ENCODE measurements around the gene SMARCC1.
"Not testable (repeated sequence)": the region's sequence is repeated elsewhere in the genome, so short reads cannot be mapped to it uniquely, and the experiment has no call there.

Gene SMARCC1

DNA sequence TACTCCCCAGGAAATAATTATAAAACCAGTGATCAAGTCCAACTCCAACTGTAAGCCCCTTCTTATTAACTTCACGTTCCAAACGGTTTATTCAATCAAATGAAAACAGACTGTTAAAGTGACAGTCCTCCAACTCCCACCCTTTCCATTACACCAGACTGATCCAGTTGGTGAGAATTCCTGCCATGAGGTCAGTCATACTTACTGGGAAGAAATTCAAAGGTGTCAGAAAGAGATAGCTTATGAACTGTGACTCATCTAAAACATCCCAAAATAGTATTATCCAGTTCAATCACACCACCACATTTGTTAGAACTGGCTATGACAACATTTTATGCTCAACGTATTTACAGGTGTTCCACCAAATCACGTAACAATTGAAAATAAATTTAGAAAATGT, 19.5 kb downstream of the SMARCC1 start:
- FAIRE-seq: no peak

DNA sequence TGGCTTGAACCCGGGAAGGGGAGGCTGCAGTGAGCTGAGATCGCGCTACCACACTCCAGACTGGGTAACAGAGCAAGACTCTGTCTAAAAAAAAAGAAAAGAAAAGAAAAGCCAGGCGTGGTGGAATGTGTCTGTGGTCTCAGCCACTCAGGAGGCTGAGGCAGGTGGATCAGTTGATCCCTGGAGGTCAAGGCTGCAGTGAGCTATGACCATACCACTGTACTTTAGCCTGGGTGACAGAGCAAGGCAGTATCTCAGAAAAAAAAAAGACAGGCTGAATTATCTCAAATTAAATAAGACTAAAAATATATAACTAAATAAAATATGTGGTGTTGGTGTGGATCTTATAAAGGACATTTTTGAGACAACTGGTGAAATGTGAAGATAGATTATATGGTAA, 20.6 kb downstream of the SMARCC1 start:
- FAIRE-seq: no peak

DNA sequence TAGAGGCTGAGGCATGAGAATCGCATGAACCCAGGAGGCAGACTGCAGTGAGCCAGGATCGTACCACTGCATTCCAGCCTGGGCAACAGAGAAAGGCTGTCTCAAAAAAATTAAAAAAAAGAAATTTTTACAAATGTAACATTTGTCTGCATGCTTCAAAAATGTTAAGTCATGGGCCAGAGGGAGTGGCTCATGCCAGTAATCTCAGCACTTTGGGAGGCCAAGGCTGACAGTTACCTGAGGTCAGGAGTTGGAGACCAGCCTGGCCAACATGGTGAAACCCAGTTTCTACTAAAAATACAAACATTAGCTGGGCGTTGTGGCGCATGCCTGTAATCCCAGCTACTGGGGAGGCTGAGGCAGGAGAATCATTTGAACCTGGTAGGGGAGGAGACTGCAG, 21.5 kb downstream of the SMARCC1 start:
- FAIRE-seq: not testable (repeated sequence)

DNA sequence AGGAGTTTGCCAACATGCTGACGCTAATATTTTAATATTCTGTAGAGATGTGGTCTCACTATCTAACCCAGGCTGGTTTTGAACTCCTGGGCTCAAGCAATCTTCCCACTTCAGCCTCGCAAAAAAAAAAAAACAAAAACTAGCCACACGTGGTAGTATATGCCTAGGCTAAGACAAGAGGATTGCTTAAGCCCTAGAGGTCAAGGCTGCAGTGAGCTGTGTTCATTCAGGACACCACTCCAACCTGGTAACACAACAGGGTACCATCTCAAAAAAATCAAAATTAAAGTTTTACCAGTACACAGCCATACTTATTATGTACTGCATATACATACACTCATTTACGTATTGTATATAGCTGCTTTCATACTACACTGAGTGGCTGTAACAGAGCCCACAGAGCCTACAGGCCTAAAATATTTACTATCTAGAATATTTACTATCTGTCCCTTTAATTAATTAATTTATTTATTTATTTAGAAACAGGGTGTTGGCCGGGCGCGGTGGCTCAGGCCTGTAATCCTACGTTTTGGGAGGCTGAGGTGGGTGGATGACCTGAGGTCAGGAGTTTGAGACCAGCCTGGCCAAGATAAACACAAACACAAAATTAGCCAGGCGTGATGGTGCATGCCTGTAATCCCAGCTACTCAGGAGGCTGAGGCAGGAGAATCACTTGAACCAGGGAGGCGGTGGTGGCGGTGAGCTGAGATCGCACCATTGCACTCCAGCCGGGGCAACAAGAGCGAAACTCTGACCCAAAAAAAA, 23.2 kb downstream of the SMARCC1 start:
- FAIRE-seq: no peak

DNA sequence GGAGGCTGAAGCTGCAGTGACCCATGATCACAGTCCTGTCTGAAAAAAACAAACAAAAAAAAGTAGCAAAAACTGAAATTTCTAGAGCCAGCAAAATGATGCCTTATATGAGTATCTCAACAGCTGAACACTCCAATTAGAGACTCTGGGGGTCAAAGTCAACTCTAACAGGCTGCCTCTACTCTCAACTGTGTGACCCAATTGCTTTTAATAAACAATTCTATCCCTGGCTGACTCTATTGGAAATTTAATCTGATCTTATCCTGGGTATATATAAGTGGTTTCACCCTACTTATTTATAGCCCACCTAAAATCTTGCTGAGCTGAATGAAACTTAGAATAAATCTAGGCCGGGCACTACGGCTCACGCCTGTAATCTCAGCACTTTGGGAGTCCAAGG, 29.0 kb downstream of the SMARCC1 start:
- FAIRE-seq: no peak

DNA sequence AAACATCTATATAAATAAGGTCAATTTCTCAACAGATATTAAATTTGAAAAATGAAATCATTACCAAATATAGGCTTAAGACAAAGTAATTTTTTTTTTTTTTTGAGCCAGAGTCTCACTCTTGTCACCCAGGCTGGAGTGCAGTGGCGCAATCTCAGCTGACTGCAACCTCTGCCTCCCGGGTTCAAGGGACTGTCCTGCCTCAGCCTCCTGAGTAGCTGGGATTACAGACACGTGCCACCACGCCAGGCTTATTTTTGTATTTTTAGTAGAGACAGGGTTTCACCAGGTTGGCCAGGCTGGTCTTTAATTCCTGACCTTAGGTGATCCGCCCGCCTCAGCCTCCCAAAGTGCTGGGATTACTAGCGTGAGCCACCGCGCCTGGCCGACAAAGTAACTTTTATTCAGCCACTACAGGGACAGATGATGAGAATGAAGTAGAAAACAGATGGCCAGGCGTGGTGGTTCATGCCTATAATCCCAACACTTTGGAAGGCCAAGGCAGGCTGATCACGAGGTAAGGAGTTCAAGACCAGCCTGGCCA, 30.8 kb downstream of the SMARCC1 start:
- not testable (repeated sequence) for FAIRE-seq

DNA sequence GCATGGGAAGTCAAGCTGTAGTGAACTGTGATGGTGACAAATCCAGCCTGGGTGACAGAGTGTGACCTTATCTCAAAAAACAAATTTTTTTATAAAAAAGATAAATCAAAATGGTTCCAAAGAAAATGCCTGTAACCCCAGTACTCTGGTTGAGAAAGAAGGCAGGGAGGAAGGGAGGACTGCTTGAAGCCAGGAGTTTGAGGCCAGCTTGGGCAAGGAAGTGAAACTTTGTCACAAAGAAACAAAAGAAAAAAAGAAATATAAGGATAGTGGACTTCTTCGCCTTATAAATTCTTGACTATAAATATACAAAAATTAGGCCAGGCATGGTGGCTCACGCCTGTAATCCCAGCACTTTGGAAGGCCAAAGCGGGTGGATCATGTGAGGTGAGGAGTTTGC, 34.1 kb downstream of the SMARCC1 start:
- no peak for FAIRE-seq

DNA sequence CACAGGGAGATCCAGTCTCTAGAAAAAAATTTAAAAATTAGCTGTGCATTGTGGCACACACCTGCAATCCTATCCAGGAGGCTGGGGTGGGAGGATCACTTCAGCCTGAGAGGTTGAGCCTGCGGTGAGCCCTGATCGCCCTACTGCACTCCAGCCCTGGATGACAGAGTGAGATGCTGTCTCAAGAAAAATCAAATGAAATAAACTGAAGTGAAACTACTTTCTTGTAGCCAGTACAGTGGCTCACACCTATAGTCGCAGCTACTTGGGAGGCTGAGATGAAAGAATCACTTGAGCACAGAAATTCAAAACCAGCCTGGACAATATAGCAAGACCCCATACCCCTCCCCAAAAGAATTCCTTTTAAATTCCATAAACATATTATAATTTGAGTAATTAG, 35.4 kb downstream of the SMARCC1 start:
- no peak for FAIRE-seq

DNA sequence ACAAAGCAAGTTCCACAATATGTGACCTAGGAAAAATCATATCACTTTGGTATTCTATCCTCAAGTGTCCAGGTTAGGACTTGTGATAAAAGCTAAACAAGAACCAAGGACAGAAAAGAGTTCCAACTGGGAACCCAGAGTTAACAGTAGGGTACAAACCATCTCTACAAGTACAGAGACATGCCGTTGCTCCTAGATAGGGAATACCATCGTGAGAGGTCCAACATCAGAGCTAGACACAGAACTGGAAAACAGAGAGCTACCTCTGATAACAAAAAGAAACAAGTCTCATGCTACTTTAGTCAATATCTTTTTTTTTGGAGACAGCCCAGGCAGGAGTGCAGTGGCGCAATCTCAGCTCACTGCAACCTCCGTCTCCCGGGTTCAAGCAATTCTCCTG, 37.8 kb downstream of the SMARCC1 start:
- FAIRE-seq: no peak

DNA sequence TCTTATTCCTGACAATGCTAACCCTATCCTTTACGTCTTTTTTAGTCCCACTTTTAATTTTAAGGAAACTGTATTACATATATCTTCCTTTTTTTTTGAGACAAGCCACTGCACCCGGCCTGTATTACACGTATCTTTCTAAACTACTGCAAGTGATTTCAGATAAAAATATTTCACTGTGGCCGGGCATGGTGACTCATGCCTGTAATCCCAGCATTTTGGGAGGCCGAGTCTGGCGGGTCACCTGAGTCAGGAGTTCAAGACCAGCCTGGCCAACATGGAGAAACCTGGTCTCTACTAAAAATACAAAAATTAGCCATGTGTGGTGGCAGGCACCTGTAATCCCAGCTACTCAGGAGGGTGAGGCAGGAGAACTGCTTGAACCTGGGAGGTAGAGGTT, 38.3 kb downstream of the SMARCC1 start:
- FAIRE-seq: not testable (repeated sequence)

DNA sequence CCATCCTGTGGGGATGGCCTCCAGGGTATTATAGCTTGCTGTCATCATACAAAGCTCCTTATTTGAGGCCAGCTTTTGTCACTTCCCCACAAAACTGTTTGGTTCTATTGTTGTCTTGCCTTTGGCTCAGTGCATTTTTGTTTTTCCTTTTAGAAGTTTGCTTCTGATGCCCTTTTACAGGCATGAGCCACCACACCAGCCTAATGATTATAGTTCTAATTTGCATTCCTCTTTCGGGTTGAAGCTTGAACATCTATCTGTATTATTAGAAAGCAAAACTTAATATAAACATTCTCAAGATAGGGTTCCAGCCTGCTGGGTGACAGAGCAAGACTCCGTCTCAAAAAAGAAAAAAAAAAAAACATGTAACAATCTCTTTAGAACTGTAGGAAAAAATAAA, 39.8 kb downstream of the SMARCC1 start:
- no peak for FAIRE-seq

DNA sequence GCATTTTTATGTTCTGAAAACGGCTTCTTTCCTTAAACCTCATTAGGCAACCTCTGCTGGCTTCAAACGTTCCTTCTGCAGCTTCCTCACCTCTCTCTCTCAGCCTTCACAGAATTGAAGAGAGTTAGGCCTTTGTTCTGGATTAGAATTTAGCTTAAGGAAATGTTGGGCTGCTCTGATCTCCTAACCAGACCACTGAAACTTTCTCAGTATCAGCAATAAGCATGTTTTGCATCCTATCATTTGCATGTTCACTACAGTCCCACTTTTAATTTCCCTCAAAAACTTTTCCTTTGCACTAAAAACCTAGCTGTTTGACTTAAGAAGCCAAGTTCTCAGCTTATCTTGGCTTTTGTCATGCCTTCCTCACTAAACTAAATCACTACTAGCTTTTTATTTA, 49.5 kb downstream of the SMARCC1 start:
- no peak for FAIRE-seq

DNA sequence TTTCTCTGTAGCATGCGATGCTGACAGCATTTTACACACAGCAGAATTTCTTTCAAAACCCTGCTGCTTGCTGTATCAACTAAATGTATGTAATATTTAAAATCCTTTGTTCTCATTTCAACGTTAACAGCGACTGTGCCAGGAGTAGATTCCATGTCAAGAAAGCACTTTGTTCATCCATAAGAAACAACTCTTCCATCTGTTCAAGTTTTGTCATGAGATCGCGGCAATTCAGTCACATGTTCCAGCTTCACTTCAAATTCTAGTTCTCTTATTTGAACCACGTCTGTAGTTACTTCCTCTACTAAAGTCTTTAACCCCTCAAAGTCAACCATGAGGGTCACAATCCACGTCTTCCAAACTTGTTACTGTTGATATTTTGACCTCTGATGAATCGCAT, 50.6 kb downstream of the SMARCC1 start:
- FAIRE-seq: no peak

DNA sequence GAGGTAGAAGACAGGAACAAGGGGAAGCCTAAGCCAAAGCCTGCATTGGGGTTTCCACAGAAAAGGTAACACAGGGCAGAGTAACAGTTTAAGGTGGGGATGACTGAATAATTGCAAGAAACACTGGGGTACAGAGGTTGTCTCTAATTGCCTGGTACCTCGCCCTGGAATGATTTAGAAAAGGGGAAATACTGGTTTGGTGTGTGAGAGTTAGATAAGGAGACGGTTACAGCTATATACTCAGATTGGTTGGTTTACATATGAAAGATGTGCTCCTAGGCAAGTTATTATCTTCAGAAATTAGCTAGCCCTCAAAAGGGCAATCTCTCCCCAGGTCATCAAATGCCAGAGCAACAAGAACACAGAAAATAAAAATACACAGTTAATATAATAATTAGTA, 58.8 kb downstream of the SMARCC1 start:
- no peak for FAIRE-seq

DNA sequence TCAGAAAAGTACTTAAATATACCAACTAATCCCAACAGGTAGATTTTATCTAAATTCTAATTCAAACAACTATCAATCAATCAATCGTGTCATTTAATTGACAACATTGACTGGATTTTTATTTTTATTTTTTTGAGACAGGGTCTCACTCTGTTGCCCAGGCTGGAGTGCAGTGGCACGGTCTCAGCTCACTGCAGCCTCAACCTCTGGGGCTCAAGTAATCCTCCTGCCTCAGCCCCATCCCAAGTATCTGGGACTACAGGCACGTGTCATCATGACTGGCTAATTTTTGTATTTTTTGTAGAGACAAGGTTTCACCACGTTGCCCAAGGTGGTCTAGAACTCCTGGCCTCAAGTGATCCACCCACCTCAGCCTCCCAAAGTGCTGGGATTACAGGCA, 64.2 kb downstream of the SMARCC1 start:
- not testable (repeated sequence) for FAIRE-seq

DNA sequence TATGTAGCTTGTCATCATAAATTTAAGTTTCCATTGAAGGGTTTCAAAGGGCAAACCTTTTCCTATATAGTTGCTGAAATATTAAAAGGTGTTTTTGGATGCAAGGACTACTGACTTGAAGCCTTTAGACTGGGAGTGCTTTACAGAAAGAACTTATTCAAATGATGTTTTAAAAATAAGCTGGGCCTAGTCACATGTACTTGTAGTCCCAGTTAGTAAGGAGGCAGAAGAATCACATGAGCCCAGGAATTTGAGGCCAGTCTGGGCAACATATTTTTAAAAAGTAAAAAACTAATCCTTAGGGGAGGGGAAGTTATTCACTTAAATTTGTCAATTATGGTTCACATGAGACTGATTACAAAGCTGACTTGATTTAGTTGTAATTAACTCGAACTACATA, 65.0 kb downstream of the SMARCC1 start:
- no peak for FAIRE-seq

DNA sequence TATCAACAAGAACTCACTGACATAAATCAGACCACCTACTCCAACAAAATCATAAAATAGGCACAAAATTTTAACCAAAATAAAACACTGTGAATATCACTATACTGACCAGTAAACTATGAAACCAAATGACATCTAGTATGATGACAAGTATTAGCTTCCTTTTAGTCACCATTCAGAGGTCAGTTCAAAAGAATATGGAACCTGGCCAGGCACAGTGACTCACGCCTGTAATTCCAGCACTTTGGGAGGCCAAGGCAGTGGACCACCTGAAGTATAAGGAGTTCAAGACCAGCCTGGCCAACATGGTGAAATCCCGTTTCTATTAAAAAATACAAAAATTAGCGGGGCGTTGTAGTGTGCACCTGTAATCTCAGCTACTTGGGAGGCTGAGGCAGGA, 65.8 kb downstream of the SMARCC1 start:
- FAIRE-seq: no peak

DNA sequence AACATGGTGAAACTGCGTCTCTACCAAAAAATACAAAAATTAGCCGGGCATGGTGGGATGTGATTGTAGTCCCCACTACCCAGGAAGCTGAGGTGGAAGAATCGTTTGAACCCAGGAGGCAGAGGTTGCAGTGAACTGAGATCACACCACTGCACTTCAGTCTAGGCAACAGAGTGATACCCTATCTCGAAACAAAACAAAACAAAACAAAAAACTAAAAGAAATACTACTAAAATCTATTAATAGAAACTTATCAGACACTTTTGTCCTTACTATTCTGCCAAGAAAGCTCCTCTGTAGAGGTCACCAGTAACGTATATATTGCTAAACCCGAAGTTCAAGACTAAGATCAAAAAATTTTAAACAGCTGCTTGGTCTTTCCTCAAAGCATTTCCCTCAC, 67.1 kb downstream of the SMARCC1 start:
- FAIRE-seq: no peak

DNA sequence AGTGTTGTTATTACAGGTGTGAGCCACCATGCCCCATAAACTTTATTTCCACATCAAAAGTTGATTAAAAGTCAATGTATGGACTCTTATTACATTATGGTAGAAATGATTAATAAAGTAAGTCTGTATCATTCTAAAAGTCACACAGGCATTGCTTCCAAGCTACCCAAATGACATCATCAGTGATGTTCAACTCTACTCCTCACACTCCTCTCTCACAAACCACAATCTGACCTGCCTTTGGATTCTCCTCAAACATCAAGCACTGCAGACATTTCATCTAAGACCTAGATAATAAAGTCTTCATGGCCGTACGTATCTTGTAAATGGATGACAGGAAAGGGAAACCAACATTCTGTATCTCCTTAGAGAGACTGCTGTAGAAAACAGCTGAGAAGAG, 68.0 kb downstream of the SMARCC1 start:
- no peak for FAIRE-seq

DNA sequence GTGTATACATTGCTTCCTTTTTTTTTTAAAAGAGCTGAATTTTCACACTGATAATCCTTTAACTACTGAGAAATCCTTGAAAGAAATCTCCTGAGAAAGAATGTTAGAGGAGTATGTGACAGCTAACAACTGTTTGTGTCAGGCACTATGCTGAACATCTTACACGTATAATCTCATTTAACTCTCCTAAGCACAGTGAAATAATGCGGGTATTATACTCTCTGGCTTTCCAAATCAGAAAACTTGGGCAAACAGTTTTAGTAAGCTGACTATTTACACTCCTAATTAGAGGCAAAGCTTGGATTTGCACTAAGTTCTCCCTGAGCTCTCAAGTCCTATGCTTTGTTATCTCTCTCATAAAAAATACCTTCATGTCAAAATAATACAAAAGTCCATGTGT, 69.3 kb downstream of the SMARCC1 start:
- no peak for FAIRE-seq

DNA sequence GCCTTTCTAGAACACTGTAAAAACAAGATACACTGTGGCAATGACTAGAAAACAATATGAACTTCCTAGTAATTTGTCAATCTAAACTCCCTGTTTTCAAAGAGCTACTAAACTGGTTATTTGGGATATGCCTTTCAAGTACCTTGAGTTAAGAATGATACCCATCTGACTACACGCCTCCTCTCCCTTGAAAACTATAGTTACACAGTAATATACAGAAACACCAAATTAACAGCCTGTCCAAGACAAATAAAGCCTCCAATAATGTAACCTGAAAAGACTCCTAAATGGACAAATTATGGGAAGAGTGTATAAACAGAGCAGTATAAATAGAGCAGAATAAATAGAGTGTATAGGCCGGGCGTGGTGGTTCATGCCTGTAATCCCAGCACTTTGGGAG, 70.1 kb downstream of the SMARCC1 start:
- FAIRE-seq: no peak

DNA sequence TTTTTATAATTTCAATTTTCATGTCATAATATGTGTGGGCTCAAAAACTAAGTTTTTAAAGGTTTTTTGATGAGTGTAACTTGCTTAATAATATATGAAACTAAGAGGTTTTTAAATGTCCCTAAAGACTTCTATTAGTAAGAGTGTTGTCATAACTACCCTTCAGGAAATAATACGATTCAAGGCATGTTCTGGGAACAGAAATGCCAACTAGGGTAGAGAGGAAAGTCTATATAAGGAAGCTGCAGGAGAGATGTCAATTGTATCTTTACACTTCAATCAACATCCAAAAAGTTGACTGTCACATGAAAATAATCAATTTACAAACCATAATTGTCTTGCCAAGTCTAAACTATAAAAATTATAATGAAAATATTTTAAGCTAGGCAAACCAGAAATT, 76.3 kb downstream of the SMARCC1 start:
- FAIRE-seq: no peak

DNA sequence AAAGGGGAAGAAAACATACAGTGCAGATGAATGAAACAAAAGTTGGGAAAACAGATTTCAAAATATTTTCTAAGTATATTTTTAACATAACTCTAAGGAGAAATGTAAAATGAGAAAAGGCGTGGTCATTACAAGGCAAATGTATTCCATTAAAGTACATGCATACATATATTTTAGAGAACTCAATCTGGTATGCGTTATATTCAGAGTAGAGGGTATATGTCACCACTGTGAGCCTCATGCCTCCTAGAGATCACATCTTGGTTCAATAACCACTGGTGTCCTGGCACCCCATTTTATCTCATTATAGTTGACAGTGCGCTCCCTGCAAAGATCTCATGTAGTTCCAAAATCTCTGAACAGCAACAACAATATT, 77.5 kb downstream of the SMARCC1 start:
- no peak for FAIRE-seq

DNA sequence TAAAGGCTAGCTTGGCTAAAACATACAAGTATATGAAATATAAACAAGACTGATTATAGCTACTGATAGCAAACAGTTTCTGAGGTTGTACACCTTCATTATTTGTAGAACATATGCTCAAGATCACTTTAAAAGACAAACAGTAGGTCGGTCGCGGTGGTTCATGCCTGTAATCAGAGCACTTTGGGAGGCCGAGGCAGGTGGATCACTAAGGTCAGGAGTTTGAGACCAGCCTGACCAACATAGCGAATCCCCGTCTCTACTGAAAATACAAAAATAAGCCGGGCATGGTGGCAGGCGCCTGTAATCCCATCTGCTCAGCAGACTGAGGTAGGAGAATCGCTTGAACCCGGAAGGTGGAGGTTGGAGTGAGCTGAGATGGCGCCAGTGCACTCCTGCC, 80.3 kb downstream of the SMARCC1 start:
- no peak for FAIRE-seq

DNA sequence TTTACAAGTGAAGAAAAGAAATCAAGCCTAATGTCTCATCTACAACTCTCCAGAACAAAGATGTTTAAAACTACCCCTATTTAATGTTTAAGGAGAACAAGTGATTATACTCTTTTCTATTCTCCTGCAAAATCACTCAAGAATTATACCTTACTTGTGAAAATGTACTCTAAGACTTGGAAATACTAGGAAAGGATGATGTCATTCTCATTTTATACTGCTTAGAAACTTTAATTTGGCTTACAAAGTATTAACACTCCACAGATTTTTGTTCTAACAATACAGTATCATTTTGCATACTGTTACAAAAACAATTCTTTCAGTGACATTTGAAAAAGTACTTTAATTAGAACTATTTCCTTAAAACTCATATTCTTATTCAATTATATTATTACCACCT, 89.5 kb downstream of the SMARCC1 start:
- no peak for FAIRE-seq
